ENCODE data around the gene PRKN.

Gene PRKN

GRCh38 chr6:162273986-162274385 is 453.6 kb downstream of the PRKN start:
- no peak for DNase-seq

- DNase-seq = no peak
Observed at GRCh38 chr6:162271922-162272321, 455.6 kb downstream of the PRKN start.

GRCh38 chr6:162270966-162271365 is 456.6 kb downstream of the PRKN start:
- DNase-seq = no peak

GRCh38 chr6:162267641-162268040 is 459.9 kb downstream of the PRKN start:
- no peak for DNase-seq

GRCh38 chr6:162267126-162267525 is 460.4 kb downstream of the PRKN start:
- DNase-seq = no peak

GRCh38 chr6:162264581-162264980 is 463.0 kb downstream of the PRKN start:
- no peak for DNase-seq

- DNase-seq = no peak
Observed at GRCh38 chr6:162262466-162263196, 464.9 kb downstream of the PRKN start.

- DNase-seq = no peak
Observed at GRCh38 chr6:162261598-162261997, 466.0 kb downstream of the PRKN start.

GRCh38 chr6:162260027-162260426 is 467.5 kb downstream of the PRKN start:
- DNase-seq = no peak

GRCh38 chr6:162258647-162259046 is 468.9 kb downstream of the PRKN start:
- no peak for DNase-seq

- DNase-seq = no peak
Observed at GRCh38 chr6:162256361-162256760, 471.2 kb downstream of the PRKN start.

GRCh38 chr6:162251257-162251656 is 476.3 kb downstream of the PRKN start:
- DNase-seq = no peak

GRCh38 chr6:162249907-162250642 is 477.5 kb downstream of the PRKN start:
- no peak for DNase-seq

GRCh38 chr6:162245830-162246420 is 481.6 kb downstream of the PRKN start:
- no peak for DNase-seq

- DNase-seq = no peak
Observed at GRCh38 chr6:162244031-162244430, 483.5 kb downstream of the PRKN start.

GRCh38 chr6:162242915-162243314 is 484.7 kb downstream of the PRKN start:
- DNase-seq = no peak

GRCh38 chr6:162239330-162239729 is 488.2 kb downstream of the PRKN start:
- DNase-seq = no peak

- DNase-seq = no peak
Observed at GRCh38 chr6:162238675-162239074, 488.9 kb downstream of the PRKN start.

GRCh38 chr6:162237331-162237730 is 490.2 kb downstream of the PRKN start:
- DNase-seq = no peak

GRCh38 chr6:162234631-162235030 is 492.9 kb downstream of the PRKN start:
- DNase-seq = no peak

- no peak for DNase-seq
Observed at GRCh38 chr6:162230147-162230752, 497.3 kb downstream of the PRKN start.

- DNase-seq = no peak
Observed at GRCh38 chr6:162229093-162229492, 498.5 kb downstream of the PRKN start.

- DNase-seq = no peak
Observed at GRCh38 chr6:162226803-162227202, 500.8 kb downstream of the PRKN start.

GRCh38 chr6:162222521-162222920 is 505.0 kb downstream of the PRKN start:
- DNase-seq = no peak

Measured in NCI-H446 (cell line).